ENCODE data around the gene PIK3CB. TPM values are rescaled to one million over a fixed set of nuclear protein-coding genes. Genes with fewer than 3 reads are reported as not detected.

The PIK3CB gene
- polyA plus RNA-seq, 1 of the 3 experiments (the other 2 are of a cell fraction) = 6.8 TPM

- no peak overlapping the region for H3K4me3 ChIP-seq (ENCODE audit: low read depth in 2 of 2, low read length in 1 of 2)
- ChIA-PET POLR2A (no interaction called here), CTCF (interaction anchor here (0.6 to 17.8 kb wide), 3 partner anchors 101 to 213 kb away, joined by 3 to 298 read pairs (median 3); no protein-coding TSS in a partner anchor)
- no peak overlapping the region for H3K27ac ChIP-seq (ENCODE audit: low read depth in 2 of 2, low read length in 1 of 2)
- H3K36me3 ChIP-seq (replicated peaks in 1 of 2; ENCODE audit: control insufficient read depth in 1 of 2, insufficient read depth in 2 of 2, low read length in 1 of 2) = peaks cover 2 to 10% of the 10 kb centered on the region in 2 experiments
- DNase-seq = no peak
- no peak overlapping the region for H2AFZ ChIP-seq (ENCODE audit: low read depth)
- H3K27me3 ChIP-seq (ENCODE audit: insufficient read depth) = no peaks in the 10 kb centered on the region
- no peak for TF ChIP-seq ZBTB33 (IDR thresholded peaks at IDR 0.05; ENCODE audit: borderline replicate concordance, low read depth)
- no peak for TF ChIP-seq POLR2AphosphoS5 (IDR thresholded peaks at IDR 0.05; ENCODE audit: low read depth, low read length)
- TF ChIP-seq TCF12 (IDR thresholded peaks at IDR 0.05) = no peak
- TF ChIP-seq, protein P1, sequence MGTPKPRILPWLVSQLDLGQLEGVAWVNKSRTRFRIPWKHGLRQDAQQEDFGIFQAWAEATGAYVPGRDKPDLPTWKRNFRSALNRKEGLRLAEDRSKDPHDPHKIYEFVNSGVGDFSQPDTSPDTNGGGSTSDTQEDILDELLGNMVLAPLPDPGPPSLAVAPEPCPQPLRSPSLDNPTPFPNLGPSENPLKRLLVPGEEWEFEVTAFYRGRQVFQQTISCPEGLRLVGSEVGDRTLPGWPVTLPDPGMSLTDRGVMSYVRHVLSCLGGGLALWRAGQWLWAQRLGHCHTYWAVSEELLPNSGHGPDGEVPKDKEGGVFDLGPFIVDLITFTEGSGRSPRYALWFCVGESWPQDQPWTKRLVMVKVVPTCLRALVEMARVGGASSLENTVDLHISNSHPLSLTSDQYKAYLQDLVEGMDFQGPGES (IDR thresholded peaks at IDR 0.05; ENCODE audit: low read depth, low read length) = no peak
- no peak for TF ChIP-seq EZH2phosphoT487 (IDR thresholded peaks at IDR 0.05; ENCODE audit: borderline replicate concordance, low read depth)
- no peak for TF ChIP-seq SIN3A (IDR thresholded peaks at IDR 0.05; ENCODE audit: borderline replicate concordance, low read depth, low read length)
- TF ChIP-seq FOXM1 (IDR thresholded peaks at IDR 0.05; ENCODE audit: low read depth) = no peak
- no peak for TF ChIP-seq JUND (IDR thresholded peaks at IDR 0.05)
- no peaks in the 10 kb centered on the region for H3K9me3 ChIP-seq
- 100% methylated on average over 1 of the region's 1 CpG for WGBS (ENCODE audit: low lambda C conversion rate)
- H3K9me2 ChIP-seq = no peaks in the 10 kb centered on the region
- H3K9ac ChIP-seq = no peak overlapping the region
- no peak overlapping the region for H3K4me2 ChIP-seq
- no peaks in the 10 kb centered on the region for H3F3A ChIP-seq (replicated peaks; ENCODE audit: insufficient read depth)
- H3K4me1 ChIP-seq (ENCODE audit: control insufficient read depth in 1 of 2, insufficient read depth in 2 of 2, low read depth in 1 of 2, low read length in 1 of 2) = no peaks in the 10 kb centered on the region
- no peaks in the 10 kb centered on the region for H4K20me1 ChIP-seq (ENCODE audit: insufficient read depth)
- H3K79me2 ChIP-seq (ENCODE audit: insufficient read depth) = no peaks in the 10 kb centered on the region
These were observed 129.1 kb downstream of the PIK3CB start for GRCh38 chr3:138705675-138706074.

DNA sequence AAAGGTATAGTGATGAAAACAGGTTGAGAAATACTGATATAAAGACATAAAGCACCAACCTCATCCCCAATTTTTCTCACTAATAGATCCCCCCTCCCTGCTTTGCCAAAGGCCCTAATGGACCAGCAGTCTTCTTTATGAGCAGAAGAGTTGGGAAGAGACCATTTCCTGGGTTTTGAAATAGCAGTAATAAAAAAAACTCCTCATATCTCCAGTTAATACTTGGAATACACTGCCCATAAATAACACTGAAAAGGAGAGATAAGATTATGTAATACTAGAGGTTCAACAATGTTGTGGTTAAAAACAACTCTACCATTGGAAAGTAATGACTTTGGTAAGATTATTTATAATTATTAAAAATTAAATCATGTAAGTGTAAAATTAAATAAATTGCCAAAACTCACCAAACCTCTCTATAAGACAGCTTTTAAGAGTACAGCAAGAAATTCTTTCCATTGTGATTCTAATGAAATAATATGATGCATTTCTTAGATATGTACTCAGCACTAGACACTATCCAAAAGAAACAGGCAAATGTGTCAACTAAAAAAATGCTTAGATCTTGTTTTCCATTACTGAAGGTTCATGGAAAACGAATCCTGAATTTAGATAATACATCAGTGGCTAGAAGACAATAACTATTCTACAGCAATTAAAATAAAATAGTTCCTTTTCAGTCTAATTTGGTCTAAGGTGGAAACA, 137.9 kb downstream of the PIK3CB start:
- Histone ChIP-seq H3F3A (replicated peaks; ENCODE audit: insufficient read depth) (peaks cover 10% of the 10 kb centered on the region), H3K27me3 (ENCODE audit: insufficient read depth) (no peaks in the 10 kb centered on the region), H3K4me3 (ENCODE audit: low read depth in 2 of 2, low read length in 1 of 2) (no peak overlapping the region), H3K27ac (ENCODE audit: low read depth in 2 of 2, low read length in 1 of 2) (no peak overlapping the region), H3K36me3 (replicated peaks in 1 of 2; ENCODE audit: control insufficient read depth in 1 of 2, insufficient read depth in 2 of 2, low read length in 1 of 2) (peaks cover 10 to 12% of the 10 kb centered on the region in 2 experiments), H3K4me2 (no peak overlapping the region), H3K4me1 (ENCODE audit: control insufficient read depth in 1 of 2, insufficient read depth in 2 of 2, low read depth in 1 of 2, low read length in 1 of 2) (peaks cover 0 to 4% of the 10 kb centered on the region in 2 experiments; a peak in 1 of 4 replicates), H3K9me2 (no peaks in the 10 kb centered on the region), H2AFZ (ENCODE audit: low read depth) (no peak overlapping the region), H3K79me2 (ENCODE audit: insufficient read depth) (no peaks in the 10 kb centered on the region), H4K20me1 (ENCODE audit: insufficient read depth) (peaks cover 3% of the 10 kb centered on the region; the same call in 1 of the 2 replicates), H3K9ac (no peak overlapping the region), H3K9me3 (no peaks in the 10 kb centered on the region)
- ChIA-PET CTCF (interaction anchor here (1.3 to 17.8 kb wide), 3 partner anchors 56 to 222 kb away, joined by 3 to 298 read pairs (median 5); no protein-coding TSS in a partner anchor), POLR2A (no interaction called here)
- no peak for DNase-seq
- WGBS (ENCODE audit: low lambda C conversion rate) = 93% methylated on average over 1 of the region's 1 CpG
- TF ChIP-seq GATA2 (CRISPR knock-in tag; IDR thresholded peaks at IDR 0.05) (no peak), USF2 (IDR thresholded peaks at IDR 0.05; ENCODE audit: borderline replicate concordance, low read depth, low read length) (no peak), GABPA (IDR thresholded peaks at IDR 0.05; ENCODE audit: low read depth) (no peak), RFX5 (IDR thresholded peaks at IDR 0.05; ENCODE audit: low read length) (no peak), MEF2A (IDR thresholded peaks at IDR 0.05; ENCODE audit: borderline replicate concordance, low read depth) (no peak), PBX3 (IDR thresholded peaks at IDR 0.05) (no peak), RAD21 (IDR thresholded peaks at IDR 0.05; ENCODE audit: low read length) (no peak)
